ENCODE data around the gene HRG.
"Not testable (repeated sequence)": the region's sequence is repeated elsewhere in the genome, so short reads cannot be mapped to it uniquely, and the experiment has no call there.

The HRG gene

DNA sequence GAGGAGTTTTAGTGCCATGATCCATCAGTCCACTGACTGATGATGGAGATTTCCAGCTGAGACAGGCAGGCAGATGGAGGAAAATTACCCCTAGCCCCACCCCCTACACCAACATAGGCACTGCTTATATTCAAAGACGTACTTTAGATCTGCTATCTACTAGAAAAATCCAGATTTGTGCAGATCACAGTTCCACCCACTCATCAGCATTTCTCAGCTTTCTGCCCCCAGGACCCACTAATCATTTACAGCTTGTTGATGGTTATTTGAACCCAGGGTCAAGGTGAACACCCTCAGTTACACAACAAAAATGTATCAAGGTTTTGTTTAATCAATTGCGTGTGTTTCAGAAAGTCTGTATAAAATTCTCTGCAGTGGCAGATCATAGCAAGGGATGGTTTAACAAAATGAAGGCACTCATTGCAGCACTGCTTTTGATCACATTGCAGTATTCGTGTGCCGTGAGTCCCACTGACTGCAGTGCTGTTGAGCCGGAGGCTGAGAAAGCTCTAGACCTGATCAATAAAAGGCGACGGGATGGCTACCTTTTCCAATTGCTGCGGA lies at the start of gene HRG:
Gene HRG, plus strand, starts transcription at position 390 of the 564 bp plus-strand sequence. Its CDS starts 18 bp downstream, at position 408.
- no peak within 1 kb of the TSS for H3K4me3 ChIP-seq (ENCODE audit: low read depth, low read length)

GRCh38 chr3:186616299-186616617 lies 49.6 kb upstream of the HRG start:
- no peak overlapping the region for H3K4me3 ChIP-seq (ENCODE audit: low read depth, low read length)

GRCh38 chr3:186617036-186617946 lies 48.5 kb upstream of the HRG start:
- H3K4me3 ChIP-seq (ENCODE audit: low read depth, low read length), result no peak overlapping the region

DNA sequence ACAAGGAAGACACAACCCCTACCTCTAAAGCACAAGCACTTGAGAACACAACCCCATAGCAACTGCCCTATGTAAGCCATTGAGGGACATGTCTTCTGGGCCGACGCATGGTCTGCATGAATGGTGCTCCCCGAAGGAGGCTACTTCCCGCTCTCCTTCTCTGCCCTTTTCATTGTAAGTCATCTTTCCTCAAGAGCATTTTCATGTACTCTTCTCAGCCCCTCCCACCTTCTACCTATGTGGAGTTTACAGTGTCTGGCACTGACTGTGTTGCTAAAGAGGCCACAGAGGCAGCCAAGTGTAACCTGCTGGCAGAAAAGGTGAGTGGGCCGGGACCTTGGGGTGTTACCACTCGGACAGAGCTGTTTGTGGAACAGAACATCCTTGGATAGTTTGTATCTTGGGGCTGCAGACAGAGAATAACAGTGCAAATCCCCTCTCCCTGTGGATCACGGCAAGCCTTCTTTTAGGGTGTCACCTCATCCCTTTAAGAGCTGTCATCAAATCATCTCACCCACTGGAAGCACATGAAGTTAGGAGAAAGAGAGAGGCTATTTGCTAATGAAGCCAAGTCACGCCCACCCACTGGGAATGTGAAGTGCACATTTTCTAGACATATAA lies 47.4 kb upstream of the HRG start:
- H3K4me3 ChIP-seq (ENCODE audit: low read depth, low read length), result no peak overlapping the region

- no peak overlapping the region for H3K4me3 ChIP-seq (ENCODE audit: low read depth, low read length)
These were observed 46.0 kb upstream of the HRG start for GRCh38 chr3:186619787-186620212.

- no peak overlapping the region for H3K4me3 ChIP-seq (ENCODE audit: low read depth, low read length)
These were observed 45.4 kb upstream of the HRG start for GRCh38 chr3:186620213-186621092.

GRCh38 chr3:186621894-186622650 lies 43.7 kb upstream of the HRG start:
- H3K4me3 ChIP-seq (ENCODE audit: low read depth, low read length), result no peak overlapping the region

- H3K4me3 ChIP-seq (ENCODE audit: low read depth, low read length), result no peak overlapping the region
These were observed 43.0 kb upstream of the HRG start for GRCh38 chr3:186622651-186623310.

- no peak overlapping the region for H3K4me3 ChIP-seq (ENCODE audit: low read depth, low read length)
These were observed 41.2 kb upstream of the HRG start for GRCh38 chr3:186624598-186624997.

DNA sequence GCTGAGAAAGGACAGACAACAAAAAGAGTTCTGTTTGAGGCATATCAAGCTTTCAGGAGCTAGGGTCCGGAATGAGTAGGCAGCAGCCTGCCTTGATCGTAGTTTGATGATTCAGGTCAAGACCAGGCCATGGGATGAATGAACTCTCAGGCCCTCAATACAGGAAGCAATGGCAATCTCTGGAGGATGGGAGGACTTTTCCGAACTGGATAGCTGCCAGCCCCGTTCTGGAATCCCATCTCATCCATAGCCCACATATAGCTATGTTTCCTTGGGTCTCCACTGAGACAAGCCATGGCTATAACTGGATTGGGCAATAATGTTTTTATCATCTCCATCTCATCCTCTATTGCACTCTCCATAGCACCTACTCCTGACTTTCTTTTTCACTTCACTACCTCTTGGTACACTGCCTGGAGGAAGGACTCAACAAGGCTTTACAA lies 40.2 kb upstream of the HRG start:
- no peak overlapping the region for H3K4me3 ChIP-seq (ENCODE audit: low read depth, low read length)

DNA sequence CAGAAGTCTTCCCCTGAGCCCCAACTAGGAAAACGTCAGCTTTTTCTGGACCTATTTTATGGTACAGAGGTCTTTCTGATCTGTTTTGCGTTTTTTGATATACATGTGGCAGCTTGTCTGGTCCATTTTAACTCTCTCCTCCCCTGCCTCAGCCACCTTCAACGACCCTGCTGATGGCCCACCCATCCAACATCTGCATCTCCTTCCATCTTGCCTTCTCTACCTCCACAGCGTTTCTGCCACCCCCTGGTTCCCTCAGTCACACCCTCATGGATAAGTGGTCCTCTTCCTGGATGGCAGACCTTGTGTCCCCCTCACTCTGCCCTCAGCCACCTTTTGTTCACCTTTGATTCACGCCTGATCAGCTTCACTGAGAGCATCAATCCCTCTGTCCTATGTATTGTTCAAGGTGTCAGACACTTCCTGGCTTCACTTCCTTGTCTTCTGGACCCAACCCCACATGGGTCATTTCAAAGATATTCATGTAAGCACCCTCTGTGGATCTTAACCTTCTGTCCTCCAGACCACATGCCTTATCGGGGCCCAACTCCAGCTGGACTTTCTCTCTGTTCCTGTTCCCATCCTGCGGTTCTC lies 39.5 kb upstream of the HRG start:
- H3K4me3 ChIP-seq (ENCODE audit: low read depth, low read length), result no peak overlapping the region

DNA sequence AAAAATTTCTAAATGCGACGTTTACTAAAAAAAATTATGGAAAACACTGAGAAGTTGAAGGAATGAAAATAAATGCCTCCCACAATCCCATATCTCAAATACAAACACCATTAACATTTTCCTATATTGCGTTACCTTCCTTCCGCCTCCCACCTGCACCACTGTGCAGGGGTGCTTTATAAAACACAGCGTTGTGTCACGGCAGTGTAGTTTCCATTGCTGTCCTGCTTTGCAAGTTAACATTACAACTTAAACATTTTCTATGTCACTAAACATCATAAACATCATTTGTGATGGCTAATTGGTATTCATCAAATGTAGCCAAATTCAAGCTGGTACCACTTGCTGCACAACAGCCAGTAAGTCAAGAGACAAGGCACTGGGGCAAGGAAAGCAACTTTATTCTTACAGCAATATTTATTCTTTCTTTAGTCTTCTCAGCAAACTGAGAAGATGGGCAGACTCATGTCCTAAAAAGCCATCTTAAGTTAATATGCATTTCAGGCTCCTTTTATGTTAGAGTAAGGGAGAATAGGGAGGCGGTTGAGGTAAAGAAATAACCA lies 37.9 kb upstream of the HRG start:
- H3K4me3 ChIP-seq (ENCODE audit: low read depth, low read length), result no peak overlapping the region

GRCh38 chr3:186628756-186629155 lies 37.1 kb upstream of the HRG start:
- H3K4me3 ChIP-seq (ENCODE audit: low read depth, low read length), result no peak overlapping the region

GRCh38 chr3:186630950-186631641 lies 34.7 kb upstream of the HRG start:
- H3K4me3 ChIP-seq (ENCODE audit: low read depth, low read length), result no peak overlapping the region

DNA sequence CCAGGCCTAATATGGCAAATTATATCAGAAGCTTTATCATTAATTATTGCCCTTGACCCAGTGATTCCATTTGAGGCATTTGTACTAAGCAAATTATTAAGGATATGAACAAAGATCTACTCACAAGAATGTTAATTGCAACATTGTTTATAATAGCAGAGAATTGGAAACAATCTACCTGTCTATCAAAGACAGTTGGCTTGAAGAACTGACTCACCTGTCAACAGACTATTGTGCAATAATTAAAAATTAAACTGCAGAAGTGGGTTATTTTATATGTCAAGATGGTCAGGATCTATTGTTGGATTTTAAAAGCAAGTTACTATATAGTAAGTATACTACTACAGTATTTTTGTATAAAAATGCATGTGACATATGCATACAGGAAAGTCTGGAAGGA lies 32.3 kb upstream of the HRG start:
- no peak overlapping the region for H3K4me3 ChIP-seq (ENCODE audit: low read depth, low read length)

DNA sequence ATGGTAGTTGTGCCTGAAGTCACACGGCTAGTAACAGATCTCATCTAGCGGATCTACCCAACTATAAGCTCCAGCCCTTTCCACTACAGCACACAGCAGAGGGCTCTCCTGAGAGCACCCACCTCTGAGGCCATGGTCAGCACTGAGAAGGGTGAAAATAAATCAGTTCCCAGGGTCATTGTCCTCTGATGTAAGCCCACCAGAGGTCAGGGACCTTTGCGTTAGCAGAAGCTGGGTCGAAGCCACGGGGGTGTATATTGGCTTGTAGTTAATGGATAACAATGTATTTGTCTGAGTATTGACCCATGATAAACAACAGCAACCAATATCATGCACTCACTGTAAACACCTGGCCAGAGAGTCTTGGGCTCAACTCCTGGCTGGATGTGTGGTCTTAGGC lies 31.6 kb upstream of the HRG start:
- H3K4me3 ChIP-seq (ENCODE audit: low read depth, low read length), result not testable (repeated sequence)

DNA sequence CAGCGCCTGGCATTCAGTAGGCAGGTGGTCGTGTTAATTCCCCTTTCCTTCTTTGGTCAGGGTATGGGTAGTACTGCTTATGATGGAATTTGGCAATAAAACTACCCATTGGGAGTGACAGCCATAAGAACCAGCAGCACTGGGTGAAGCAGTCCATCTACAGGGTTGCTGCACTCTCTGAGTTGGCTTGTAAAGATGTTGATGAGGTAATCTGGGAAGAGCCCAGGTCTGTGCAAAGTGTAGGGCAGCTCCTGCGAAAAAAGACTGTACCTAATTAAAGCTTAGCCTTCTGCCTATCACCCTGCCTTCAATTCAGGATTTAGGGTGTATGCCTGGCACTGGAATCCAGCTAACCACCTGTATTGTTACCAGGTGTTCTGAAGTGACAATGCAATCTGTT lies 30.3 kb upstream of the HRG start:
- no peak overlapping the region for H3K4me3 ChIP-seq (ENCODE audit: low read depth, low read length)

DNA sequence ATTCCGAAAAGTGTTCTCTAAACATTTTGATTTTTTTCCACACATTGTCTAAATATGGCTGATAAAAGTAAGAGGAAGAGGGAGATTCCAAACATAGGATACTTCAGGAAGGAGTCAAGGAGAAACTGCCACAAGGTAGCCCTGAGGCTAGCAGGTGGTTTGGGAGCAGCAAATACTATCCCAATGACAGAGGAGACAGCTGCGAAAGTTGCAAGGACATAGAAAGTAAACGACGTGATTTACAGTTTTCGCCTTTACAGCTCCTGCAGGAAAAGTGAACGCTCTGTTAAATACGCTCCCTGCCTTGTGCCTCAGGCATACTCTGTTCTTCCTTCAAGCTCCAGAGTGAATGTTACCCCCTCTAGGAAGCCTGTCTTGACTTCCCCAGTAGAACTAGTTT lies 29.3 kb upstream of the HRG start:
- no peak overlapping the region for H3K4me3 ChIP-seq (ENCODE audit: low read depth, low read length)

GRCh38 chr3:186637686-186638085 lies 28.1 kb upstream of the HRG start:
- no peak overlapping the region for H3K4me3 ChIP-seq (ENCODE audit: low read depth, low read length)

All from iPS-11a (cell line).